Smooth muscle cell (in vitro differentiated cells): ENCODE data around the gene HS6ST3. TPM values are rescaled to one million over a fixed set of nuclear protein-coding genes. Genes with fewer than 3 reads are reported as not detected.

Source experiments
- DNase-seq: peaks from one replicate; lab custom pipeline; 2025; ENCODE audit not compliant: unreplicated experiment; lab: John Stamatoyannopoulos, UW
- H2AFZ ChIP-seq: fragments of 200-600 bp; sonication (generic); 2 replicates; pipeline ENCODE4 v1.6.0; 2016; ENCODE audit warnings: antibody characterized with exemption, low read depth, mild to moderate bottlenecking
- H3F3A ChIP-seq: fragments of 200-600 bp; sonication (generic); 2 replicates; pipeline ENCODE4 v1.6.0; 2017; ENCODE audit warnings: antibody characterized with exemption, low read depth
- H3K27ac ChIP-seq: fragments of 200-600 bp; sonication (generic); 2 replicates; pipeline ENCODE4 v1.5.1; 2016; ENCODE audit warnings: low read depth, mild to moderate bottlenecking
- H3K27me3 ChIP-seq: fragments of 200-600 bp; sonication (generic); 2 replicates; pipeline ENCODE4 v1.6.1; 2016; ENCODE audit warnings: low read depth, mild to moderate bottlenecking
- H3K36me3 ChIP-seq: fragments of 200-600 bp; sonication (generic); 2 replicates; pipeline ENCODE4 v1.5.1; 2016; ENCODE audit warnings: low read depth
- H3K4me1 ChIP-seq: fragments of 200-600 bp; sonication (generic); 2 replicates; pipeline ENCODE4 v1.5.1; 2016; ENCODE audit warnings: low read depth
- H3K4me2 ChIP-seq: fragments of 200-600 bp; sonication (generic); 2 replicates; pipeline ENCODE4 v1.6.0; 2016; ENCODE audit warnings: mild to moderate bottlenecking
- H3K4me3 ChIP-seq: fragments of 200-600 bp; sonication (generic); 2 replicates; pipeline ENCODE4 v1.5.1; 2016; ENCODE audit warnings: mild to moderate bottlenecking
- H3K79me2 ChIP-seq: fragments of 200-600 bp; sonication (generic); 2 replicates; pipeline ENCODE4 v1.6.0; 2016; ENCODE audit warnings: low read depth, mild to moderate bottlenecking
- H3K9ac ChIP-seq: fragments of 200-600 bp; sonication (generic); 2 replicates; pipeline ENCODE4 v1.6.0; 2016; ENCODE audit warnings: low read depth
- H3K9me3 ChIP-seq: fragments of 200-600 bp; sonication (generic); replicated peaks from 2 replicates; pipeline ENCODE4 v1.5.1; 2016; ENCODE audit warnings: low read depth
- H4K20me1 ChIP-seq: fragments of 200-600 bp; sonication (generic); 2 replicates; pipeline ENCODE4 v1.6.0; 2016; ENCODE audit warnings: low read depth
- WGBS: methylation state at CpG from one replicate; pipeline ENCODE4 v1.1.7; 2016; ENCODE audit warnings: low lambda C conversion rate; 5-methylcytosine and 5-hydroxymethylcytosine counted together
- polyA plus RNA-seq: library from polyadenylated mRNA; unstranded; fragments of >200 nt; fragmentation: Nextera tagmentation; extraction: Ambion mirVana; gene quantifications from 2 replicates; pipeline ENCODE4 v1.2.1, GENCODE V29; 2016
- total RNA-seq: library from RNA; depleted of rRNA; stranded (reverse); fragments of >200 nt; gene quantifications from 2 replicates; pipeline ENCODE4 v1.2.3, GENCODE V29; 2014
- TF ChIP-seq, protein P1 (sequence below): fragments of 200-600 bp; sonication (generic); IDR thresholded peaks from 2 replicates; pipeline ENCODE4 v1.5.1; 2017; ENCODE audit warnings: borderline replicate concordance, mild to moderate bottlenecking, antibody characterized with exemption; ENCODE audit not compliant: insufficient read depth, poor library complexity, severe bottlenecking

Gene HS6ST3
- total and polyA plus RNA-seq, 2 experiments from 2014 or later, result 0.09 TPM; not detected in 1

DNA sequence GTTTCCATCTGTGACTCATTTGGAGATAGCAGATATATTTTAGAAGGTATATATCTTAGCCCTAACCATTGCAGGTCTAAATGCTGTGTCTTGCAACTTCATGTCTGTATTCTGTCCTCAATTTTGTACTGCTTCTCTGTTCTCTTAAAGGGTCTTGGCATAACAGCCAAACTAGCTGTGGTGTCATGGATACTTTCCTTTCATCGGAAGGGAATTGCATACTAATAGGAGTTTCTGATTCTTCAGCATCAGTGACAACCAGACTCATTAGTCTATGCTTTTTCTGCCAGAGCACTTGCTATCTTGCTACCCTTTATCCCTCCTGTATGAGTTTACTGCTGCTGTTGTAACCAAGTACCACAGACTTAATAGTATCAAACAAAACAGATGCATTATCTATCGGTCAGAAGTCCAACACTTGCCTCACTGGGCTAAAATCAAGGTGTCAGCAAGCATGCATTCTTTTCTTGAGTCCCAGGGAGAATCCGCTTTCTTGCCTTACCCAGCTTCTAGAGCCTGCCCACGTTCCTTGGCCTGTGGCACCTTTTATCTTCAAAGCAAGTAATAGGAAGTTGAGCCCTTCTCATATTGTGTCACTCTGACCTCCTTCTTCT is 253.1 kb downstream of the HS6ST3 start:
- Histone ChIP-seq H4K20me1 (no peaks in the 10 kb centered on the region), H3K4me2 (no peak overlapping the region), H3K27me3 (no peaks in the 10 kb centered on the region), H3K27ac (no peak overlapping the region), H3K9ac (no peak overlapping the region), H3K79me2 (no peaks in the 10 kb centered on the region), H3F3A (no peaks in the 10 kb centered on the region), H3K4me1 (no peaks in the 10 kb centered on the region), H3K36me3 (no peaks in the 10 kb centered on the region), H3K4me3 (no peak overlapping the region), H3K9me3 (no peaks in the 10 kb centered on the region), H2AFZ (no peak overlapping the region)
- WGBS, result 92% methylated on average over 4 of the region's 4 CpGs
- DNase-seq, result no peak
- TF ChIP-seq, protein P1, sequence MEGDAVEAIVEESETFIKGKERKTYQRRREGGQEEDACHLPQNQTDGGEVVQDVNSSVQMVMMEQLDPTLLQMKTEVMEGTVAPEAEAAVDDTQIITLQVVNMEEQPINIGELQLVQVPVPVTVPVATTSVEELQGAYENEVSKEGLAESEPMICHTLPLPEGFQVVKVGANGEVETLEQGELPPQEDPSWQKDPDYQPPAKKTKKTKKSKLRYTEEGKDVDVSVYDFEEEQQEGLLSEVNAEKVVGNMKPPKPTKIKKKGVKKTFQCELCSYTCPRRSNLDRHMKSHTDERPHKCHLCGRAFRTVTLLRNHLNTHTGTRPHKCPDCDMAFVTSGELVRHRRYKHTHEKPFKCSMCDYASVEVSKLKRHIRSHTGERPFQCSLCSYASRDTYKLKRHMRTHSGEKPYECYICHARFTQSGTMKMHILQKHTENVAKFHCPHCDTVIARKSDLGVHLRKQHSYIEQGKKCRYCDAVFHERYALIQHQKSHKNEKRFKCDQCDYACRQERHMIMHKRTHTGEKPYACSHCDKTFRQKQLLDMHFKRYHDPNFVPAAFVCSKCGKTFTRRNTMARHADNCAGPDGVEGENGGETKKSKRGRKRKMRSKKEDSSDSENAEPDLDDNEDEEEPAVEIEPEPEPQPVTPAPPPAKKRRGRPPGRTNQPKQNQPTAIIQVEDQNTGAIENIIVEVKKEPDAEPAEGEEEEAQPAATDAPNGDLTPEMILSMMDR, result no peak

DNA sequence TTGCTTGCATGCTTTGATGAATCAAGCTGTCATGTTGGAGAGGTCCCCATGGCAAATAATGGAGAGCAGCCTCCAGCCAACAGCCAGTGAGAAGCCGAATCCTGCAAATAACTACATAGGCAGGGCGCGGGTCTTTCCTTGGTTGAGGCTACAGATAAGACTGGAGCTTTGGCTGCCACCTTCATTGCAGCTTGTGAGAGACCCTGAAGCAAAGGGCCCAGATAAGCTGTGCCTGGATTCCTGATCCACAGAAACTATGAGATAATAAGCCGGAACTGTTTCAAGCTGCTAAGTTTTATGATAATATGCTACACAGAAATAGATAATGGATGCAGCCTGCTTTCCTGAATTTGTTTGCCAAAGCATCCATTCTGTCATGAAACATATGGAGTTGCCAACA is 257.0 kb downstream of the HS6ST3 start:
- H3F3A ChIP-seq, result no peaks in the 10 kb centered on the region
- TF ChIP-seq, protein P1, result no peak
- DNase-seq, result no peak
- H3K79me2 ChIP-seq, result no peaks in the 10 kb centered on the region
- no peaks in the 10 kb centered on the region for H3K27me3 ChIP-seq
- no peak overlapping the region for H3K4me2 ChIP-seq
- no peaks in the 10 kb centered on the region for H3K4me1 ChIP-seq
- H3K9me3 ChIP-seq, result no peaks in the 10 kb centered on the region
- no peaks in the 10 kb centered on the region for H3K36me3 ChIP-seq
- no peak overlapping the region for H3K27ac ChIP-seq
- 86% methylated on average over 4 of the region's 4 CpGs for WGBS
- no peak overlapping the region for H3K9ac ChIP-seq
- no peak overlapping the region for H2AFZ ChIP-seq
- H4K20me1 ChIP-seq, result no peaks in the 10 kb centered on the region
- H3K4me3 ChIP-seq, result no peak overlapping the region

DNA sequence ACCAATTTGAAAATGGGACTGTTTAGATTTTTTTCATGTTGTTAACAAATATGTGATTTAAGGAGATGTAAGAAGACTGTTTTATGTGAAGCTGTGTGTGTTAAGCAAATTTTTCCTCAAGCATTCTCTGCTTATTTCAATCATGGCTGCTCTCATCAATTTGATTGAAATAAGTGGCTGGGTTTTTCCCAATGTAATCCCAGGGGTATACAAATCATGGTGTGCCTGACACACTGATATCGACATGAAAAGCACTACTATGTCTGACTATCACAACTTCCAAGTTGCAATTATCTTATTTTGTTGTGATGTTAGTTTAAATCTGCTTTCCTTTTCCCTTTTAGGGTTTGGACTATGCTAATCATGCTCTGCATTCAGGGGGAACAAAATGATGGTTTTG is 283.7 kb downstream of the HS6ST3 start:
- Histone ChIP-seq H3K27me3 (no peaks in the 10 kb centered on the region), H3K27ac (no peak overlapping the region)
- 85% methylated on average over 1 of the region's 1 CpG for WGBS

More for the DNA sequence above, 283.7 kb downstream of the HS6ST3 start:
- Histone ChIP-seq H3K9ac (no peak overlapping the region), H3K36me3 (no peaks in the 10 kb centered on the region), H3K9me3 (no peaks in the 10 kb centered on the region), H3K4me3 (no peak overlapping the region), H3F3A (no peaks in the 10 kb centered on the region), H2AFZ (no peak overlapping the region), H3K4me1 (no peaks in the 10 kb centered on the region), H4K20me1 (no peaks in the 10 kb centered on the region), H3K4me2 (no peak overlapping the region), H3K79me2 (no peaks in the 10 kb centered on the region)
- DNase-seq, result no peak
- TF ChIP-seq, protein P1, result no peak
